Testis (tissue), 3 donors: ENCODE data around the gene NOP16. TPM values are rescaled to one million over a fixed set of nuclear protein-coding genes. Genes with fewer than 3 reads are reported as not detected.

Experiments used
- DNase-seq: peaks from one replicate; pipeline ENCODE4 v3.0.0-alpha.2; 2019
- H3K27ac ChIP-seq, 2 donors: fragments of 200-600 bp; sonication (generic); one replicate each; pipeline ENCODE4 v1.5.1; 2019
- H3K27me3 ChIP-seq: fragments of 200-600 bp; sonication (generic); one replicate; pipeline ENCODE4 v1.5.1; 2019
- H3K36me3 ChIP-seq: fragments of 200-600 bp; sonication (generic); one replicate; pipeline ENCODE4 v1.5.1; 2017; ENCODE audit warnings: low read depth; ENCODE audit errors: missing control alignments
- H3K4me1 ChIP-seq: fragments of 200-600 bp; sonication (generic); one replicate; pipeline ENCODE4 v1.5.1; 2019
- H3K4me3 ChIP-seq, 2 donors: fragments of 200-600 bp; sonication (generic); one replicate each; pipeline ENCODE4 v1.5.1; 2017 to 2019
- H3K9me3 ChIP-seq: fragments of 200-600 bp; sonication (generic); one replicate; pipeline ENCODE4 v1.5.1; 2017
- POLR2A ChIP-seq: fragments of 450-650 bp; IDR thresholded peaks from one replicate; pipeline ENCODE4 v1.6.1; 2017; ENCODE audit warnings: antibody characterized with exemption, mild to moderate bottlenecking, moderate library complexity
- WGBS, 2 donors: methylation state at CpG; one replicate each; pipeline ENCODE4 v1.1.5; 2018; 5-methylcytosine and 5-hydroxymethylcytosine counted together
- intact Hi-C: fragments of 100-400 bp; cut with DNase I; formaldehyde crosslinking; loops from one replicate; pipeline ENCODE4 v1.15.1; 2023; ENCODE audit warnings: low total_unique reads
- polyA plus RNA-seq: library from polyadenylated mRNA; stranded (reverse); fragments of 350-450 nt; fragmentation: Illumina TruSeq; extraction: RNeasy Lipid Tissue Mini Kit (QIAGEN cat#74804); gene quantifications from one replicate; pipeline ENCODE4 v1.2.3, GENCODE V29; 2014; ENCODE audit warnings: low read depth, low replicate concordance; ENCODE audit not compliant: insufficient read depth
- total RNA-seq, 2 donors: library from RNA; depleted of rRNA; stranded (reverse); fragments of >200 nt; gene quantifications; one replicate each; pipeline ENCODE4 v1.2.3, GENCODE V29; 2016
- TF ChIP-seq, protein P1 (sequence below), 3 experiments: fragments of 450-650 bp in 2 of 3; fragments of 200-600 bp in 1 of 3; sonication (generic) in 1 of 3; IDR thresholded peaks; one replicate each; pipeline ENCODE4 v1.5.1; 2016 to 2019; ENCODE audit warnings: antibody characterized with exemption in 3 of 3, mild to moderate bottlenecking in 2 of 3, moderate library complexity in 1 of 3

NOP16 gene
- total and polyA plus RNA-seq, 3 donors from 2014 or later = 19.1 to 23.6 (median 19.2) TPM

DNA sequence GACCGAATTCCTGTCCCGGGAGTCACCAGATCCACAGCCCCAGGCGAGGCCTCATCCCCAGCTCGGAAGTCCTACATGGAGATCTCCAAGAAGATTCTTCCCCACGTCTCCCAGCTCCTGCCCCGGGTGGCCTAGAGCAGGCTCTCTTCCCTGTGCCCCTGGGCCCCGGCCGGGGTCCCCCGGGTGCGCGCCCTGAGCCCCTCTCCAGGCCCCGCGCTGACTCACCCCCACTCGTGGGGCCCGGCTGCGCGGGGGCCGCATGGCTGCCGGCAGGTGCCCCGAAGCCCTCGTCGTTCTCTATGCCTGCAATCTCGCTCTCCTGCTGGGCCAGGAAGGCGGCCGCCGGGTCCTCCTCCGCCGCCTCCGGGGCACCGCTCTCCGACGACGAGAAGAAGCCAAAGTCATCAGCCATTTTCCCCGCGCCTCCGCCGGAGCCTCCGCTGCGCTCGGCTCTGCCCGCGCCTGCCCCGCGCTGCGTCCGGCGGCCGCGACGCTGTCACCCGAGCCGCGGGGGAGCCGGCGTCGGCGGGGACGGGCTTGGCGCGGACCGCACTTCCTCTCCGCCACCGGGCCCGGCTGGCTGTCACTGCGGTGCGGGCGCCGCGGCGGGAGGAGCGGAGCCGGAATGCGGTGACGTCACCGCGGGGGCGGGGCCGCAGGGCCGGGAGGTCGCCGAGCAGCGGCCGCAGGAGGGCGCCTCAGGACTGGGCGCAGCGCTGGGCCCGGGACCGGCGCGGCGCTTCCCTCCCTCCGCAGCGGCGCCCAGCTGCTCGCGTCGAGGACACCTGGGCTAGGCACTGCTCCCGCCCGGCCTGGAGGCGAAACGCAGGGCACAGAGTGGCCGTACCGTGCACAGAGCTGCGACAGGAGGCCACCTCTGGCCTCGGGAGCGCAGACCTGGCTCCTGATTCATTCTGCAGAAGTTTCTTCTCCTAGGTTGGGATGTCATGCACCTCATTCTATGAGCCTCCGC, 27.8 kb upstream of the NOP16 start, which contains the start of gene CLTB:
CLTB (minus strand) TSS at position 588 of the 973 bp plus-strand sequence; CDS start at position 412, 176 bp downstream.
- peak within 1 kb of the TSS; percentile 84 to 87 for H3K27ac ChIP-seq
- WGBS, 2 donors = 1 to 5% methylated on average over 18 to 62 of the region's 107 CpGs
- TF ChIP-seq, protein P1, sequence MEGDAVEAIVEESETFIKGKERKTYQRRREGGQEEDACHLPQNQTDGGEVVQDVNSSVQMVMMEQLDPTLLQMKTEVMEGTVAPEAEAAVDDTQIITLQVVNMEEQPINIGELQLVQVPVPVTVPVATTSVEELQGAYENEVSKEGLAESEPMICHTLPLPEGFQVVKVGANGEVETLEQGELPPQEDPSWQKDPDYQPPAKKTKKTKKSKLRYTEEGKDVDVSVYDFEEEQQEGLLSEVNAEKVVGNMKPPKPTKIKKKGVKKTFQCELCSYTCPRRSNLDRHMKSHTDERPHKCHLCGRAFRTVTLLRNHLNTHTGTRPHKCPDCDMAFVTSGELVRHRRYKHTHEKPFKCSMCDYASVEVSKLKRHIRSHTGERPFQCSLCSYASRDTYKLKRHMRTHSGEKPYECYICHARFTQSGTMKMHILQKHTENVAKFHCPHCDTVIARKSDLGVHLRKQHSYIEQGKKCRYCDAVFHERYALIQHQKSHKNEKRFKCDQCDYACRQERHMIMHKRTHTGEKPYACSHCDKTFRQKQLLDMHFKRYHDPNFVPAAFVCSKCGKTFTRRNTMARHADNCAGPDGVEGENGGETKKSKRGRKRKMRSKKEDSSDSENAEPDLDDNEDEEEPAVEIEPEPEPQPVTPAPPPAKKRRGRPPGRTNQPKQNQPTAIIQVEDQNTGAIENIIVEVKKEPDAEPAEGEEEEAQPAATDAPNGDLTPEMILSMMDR (IDR thresholded peaks at IDR 0.05) = peak; percentile 74 to 94 (median 92)
- peak; percentile 36 for TF ChIP-seq POLR2A
- intact Hi-C loops = loop anchor here (10.0 kb wide), 1 partner anchor 119 kb away; the partner anchor contains the start of gene RNF44
- no peaks in the 10 kb centered on the region for H3K27me3 ChIP-seq
- H3K36me3 ChIP-seq = no peaks in the 10 kb centered on the region
- peak within 1 kb of the TSS; percentile 72 to 95 for H3K4me3 ChIP-seq
- DNase-seq = peak; percentile 92
- peaks cover 34% of the 10 kb centered on the region for H3K4me1 ChIP-seq
- H3K9me3 ChIP-seq = no peaks in the 10 kb centered on the region

DNA sequence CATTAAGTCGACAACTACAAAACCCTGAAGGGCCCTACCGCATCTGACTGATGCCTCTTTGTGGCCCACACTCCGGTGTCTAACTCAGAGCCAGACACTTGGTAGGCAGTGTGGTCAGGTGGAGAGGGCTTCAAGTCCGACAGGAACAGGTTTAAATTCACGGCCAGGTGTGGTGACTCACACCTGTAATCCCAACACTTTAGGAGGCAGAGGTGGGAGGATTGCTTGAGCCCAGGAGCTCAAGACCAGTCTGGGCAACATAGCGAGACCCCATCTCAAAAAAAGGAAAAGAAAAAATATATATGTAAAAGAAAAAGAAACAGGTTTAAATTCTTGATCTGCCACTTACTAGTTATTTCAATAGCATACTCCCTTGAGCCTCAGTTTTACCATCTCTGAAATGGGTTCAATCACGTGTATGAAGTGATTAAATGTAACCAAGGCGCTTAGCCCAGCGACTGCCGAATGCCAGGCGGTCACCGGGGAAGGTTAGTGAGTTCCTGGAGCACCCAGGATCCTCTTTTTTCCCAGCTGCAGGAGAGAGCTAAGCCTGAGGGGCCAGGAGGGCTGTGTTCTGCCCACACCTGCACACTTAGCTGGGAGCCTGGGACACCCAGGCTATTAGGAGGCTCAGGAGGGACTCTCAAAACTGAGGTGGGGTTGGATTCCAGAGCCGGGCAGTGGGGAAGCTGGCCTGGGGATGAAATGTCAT, 27.0 kb upstream of the NOP16 start:
- intact Hi-C loops = loop anchor here (10.0 kb wide), 1 partner anchor 119 kb away; the partner anchor contains the start of gene RNF44

DNA sequence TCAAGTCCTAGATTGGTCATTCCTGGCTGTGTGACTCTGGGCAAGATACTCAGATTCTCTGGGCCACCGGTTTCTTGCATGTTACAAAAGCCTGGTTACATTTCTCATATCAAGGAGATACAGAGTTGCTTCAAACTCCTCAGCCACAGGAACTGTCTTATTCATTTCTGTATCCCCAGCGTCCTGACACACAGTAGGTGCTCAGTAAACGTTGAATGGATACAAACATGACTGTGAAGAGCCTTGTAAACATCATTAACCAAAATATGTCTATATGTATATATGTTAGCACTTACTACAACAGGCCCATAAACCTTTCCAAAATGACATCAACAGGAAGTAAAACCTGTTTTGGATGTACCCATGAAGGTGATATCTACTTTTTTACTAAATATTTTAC, 26.3 kb upstream of the NOP16 start:
- Histone ChIP-seq H3K9me3 (no peaks in the 10 kb centered on the region), H3K36me3 (no peaks in the 10 kb centered on the region), H3K4me1 (peaks cover 34% of the 10 kb centered on the region), H3K4me3 (no peak overlapping the region), H3K27me3 (no peaks in the 10 kb centered on the region), H3K27ac (peak overlapping the region in 1 of 2 donors; percentile 87)
- no peak for DNase-seq
- intact Hi-C loops = loop anchor here (10.0 kb wide), 1 partner anchor 120 kb away; the partner anchor contains the start of gene RNF44
- TF ChIP-seq, protein P1 (IDR thresholded peaks at IDR 0.05) = no peak
- WGBS, 2 donors = 28 to 45% methylated on average over 3 of the region's 3 CpGs

More for the DNA sequence above, 27.0 kb upstream of the NOP16 start:
- TF ChIP-seq, protein P1 (IDR thresholded peaks at IDR 0.05) = no peak
- no peak for TF ChIP-seq POLR2A
- Histone ChIP-seq H3K4me3 (peak overlapping the region; percentile 72 to 95), H3K27ac (peak overlapping the region; percentile 84 to 87), H3K9me3 (no peaks in the 10 kb centered on the region), H3K4me1 (peaks cover 34% of the 10 kb centered on the region), H3K36me3 (no peaks in the 10 kb centered on the region), H3K27me3 (no peaks in the 10 kb centered on the region)
- 48 to 49% methylated on average over 11 to 13 of the region's 13 CpGs for WGBS, 2 donors
- DNase-seq = peak; percentile 30

DNA sequence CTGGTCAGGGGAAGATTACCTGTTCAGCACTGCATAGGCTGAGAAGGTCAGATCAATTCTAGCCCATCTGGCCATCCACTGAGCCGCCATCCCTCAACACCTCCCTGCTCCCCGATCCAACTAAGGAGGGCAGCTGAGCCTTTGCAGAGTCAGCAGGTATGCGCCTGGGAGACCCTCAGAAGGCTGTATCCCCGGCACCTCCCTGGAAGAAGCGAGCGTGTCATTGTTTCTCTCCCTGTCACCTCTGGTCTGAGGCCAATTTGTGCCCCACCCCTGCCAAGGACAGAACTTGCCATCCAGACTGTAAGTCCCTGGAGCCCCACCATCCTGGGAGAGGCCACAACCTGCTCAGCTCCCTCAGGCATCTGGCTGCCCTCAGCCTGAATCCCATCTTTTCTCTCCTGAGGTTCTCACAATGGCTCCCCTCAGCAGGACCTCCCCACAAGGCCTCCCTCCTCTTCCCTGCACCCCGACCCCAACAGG, 25.4 kb upstream of the NOP16 start:
- WGBS, 2 donors = 76 to 80% methylated on average over 4 to 7 of the region's 7 CpGs
- Histone ChIP-seq H3K4me1 (peaks cover 34% of the 10 kb centered on the region), H3K27me3 (no peaks in the 10 kb centered on the region), H3K4me3 (no peak overlapping the region), H3K27ac (peak overlapping the region; percentile 21 to 25), H3K9me3 (no peaks in the 10 kb centered on the region), H3K36me3 (no peaks in the 10 kb centered on the region)
- intact Hi-C loops = loop anchor here (10.0 kb wide), 1 partner anchor 121 kb away; the partner anchor contains the start of gene RNF44
- TF ChIP-seq POLR2A = no peak
- TF ChIP-seq, protein P1 (IDR thresholded peaks at IDR 0.05) = no peak
- DNase-seq = no peak
